RWPE2 (cell line): Measurements from ENCODE around the gene ASAP2.

Experiments used
- ATAC-seq: fragments of 200-7000 bp; cut with Tn5 transposase; 3 replicates; pipeline ENCODE4 v1.9.1; 2021; ENCODE audit warnings: low read depth
- DNase-seq: peaks from one replicate; pipeline ENCODE4 v3.0.0-alpha.2; 2020; ENCODE audit warnings: low spot score
- H3K27ac ChIP-seq: fragments of 450-650 bp; 2 replicates; pipeline ENCODE4 v1.5.1; 2017; ENCODE audit warnings: mild to moderate bottlenecking; ENCODE audit not compliant: poor library complexity, severe bottlenecking
- H3K27me3 ChIP-seq: fragments of 250-450 bp; sonication (Bioruptor Pico); 2 replicates; pipeline ENCODE4 v1.5.1; 2021; ENCODE audit warnings: mild to moderate bottlenecking, moderate library complexity; ENCODE audit not compliant: insufficient read depth, poor library complexity, severe bottlenecking
- H3K36me3 ChIP-seq: fragments of 250-450 bp; sonication (Bioruptor Pico); 2 replicates; pipeline ENCODE4 v1.5.1; 2020; ENCODE audit warnings: low read depth, mild to moderate bottlenecking, moderate library complexity
- H3K4me1 ChIP-seq: fragments of 250-450 bp; sonication (Bioruptor Pico); 2 replicates; pipeline ENCODE4 v1.5.1; 2021; ENCODE audit warnings: mild to moderate bottlenecking, moderate library complexity; ENCODE audit not compliant: insufficient read depth, poor library complexity, severe bottlenecking
- H3K4me3 ChIP-seq: fragments of 250-450 bp; sonication (Bioruptor Pico); 2 replicates; pipeline ENCODE4 v1.5.1; 2021; ENCODE audit warnings: mild to moderate bottlenecking, moderate library complexity; ENCODE audit not compliant: severe bottlenecking
- H3K9me3 ChIP-seq: fragments of 250-450 bp; sonication (Bioruptor Pico); 2 replicates; pipeline ENCODE4 v1.5.1; 2021; ENCODE audit warnings: mild to moderate bottlenecking, moderate library complexity; ENCODE audit not compliant: severe bottlenecking
- TF ChIP-seq, protein P1 (sequence below): fragments of 450-650 bp; IDR thresholded peaks from one replicate; pipeline ENCODE4 v1.5.1; 2017; ENCODE audit warnings: mild to moderate bottlenecking, moderate library complexity; ENCODE audit not compliant: poor library complexity, severe bottlenecking

ASAP2 gene

DNA sequence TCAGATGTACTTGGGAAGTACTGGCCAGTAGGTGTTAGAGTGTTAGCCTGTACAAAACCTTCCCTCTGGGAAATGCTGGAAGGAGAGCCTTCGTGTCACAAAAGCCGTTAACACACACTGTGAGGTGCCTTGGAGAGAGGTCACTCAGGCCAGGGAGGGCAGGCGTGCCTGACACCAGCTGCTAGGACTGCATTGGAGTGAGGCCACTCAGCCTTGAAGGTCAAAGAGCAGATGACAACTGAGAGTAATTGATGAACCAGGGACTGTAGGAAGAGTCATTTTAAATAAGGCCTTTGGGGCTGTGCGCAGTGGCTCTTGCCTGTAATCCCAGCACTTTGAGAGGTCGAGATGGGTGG lies 45.4 kb downstream of the ASAP2 start:
- Histone ChIP-seq H3K9me3 (no peaks in the 10 kb centered on the region), H3K4me1 (peaks cover 76% of the 10 kb centered on the region), H3K27ac (peak overlapping the region; percentile 100), H3K4me3 (no peak overlapping the region), H3K27me3 (no peaks in the 10 kb centered on the region), H3K36me3 (peaks cover 10% of the 10 kb centered on the region)
- ATAC-seq (no peak), DNase-seq (no peak)
- TF ChIP-seq, protein P1, sequence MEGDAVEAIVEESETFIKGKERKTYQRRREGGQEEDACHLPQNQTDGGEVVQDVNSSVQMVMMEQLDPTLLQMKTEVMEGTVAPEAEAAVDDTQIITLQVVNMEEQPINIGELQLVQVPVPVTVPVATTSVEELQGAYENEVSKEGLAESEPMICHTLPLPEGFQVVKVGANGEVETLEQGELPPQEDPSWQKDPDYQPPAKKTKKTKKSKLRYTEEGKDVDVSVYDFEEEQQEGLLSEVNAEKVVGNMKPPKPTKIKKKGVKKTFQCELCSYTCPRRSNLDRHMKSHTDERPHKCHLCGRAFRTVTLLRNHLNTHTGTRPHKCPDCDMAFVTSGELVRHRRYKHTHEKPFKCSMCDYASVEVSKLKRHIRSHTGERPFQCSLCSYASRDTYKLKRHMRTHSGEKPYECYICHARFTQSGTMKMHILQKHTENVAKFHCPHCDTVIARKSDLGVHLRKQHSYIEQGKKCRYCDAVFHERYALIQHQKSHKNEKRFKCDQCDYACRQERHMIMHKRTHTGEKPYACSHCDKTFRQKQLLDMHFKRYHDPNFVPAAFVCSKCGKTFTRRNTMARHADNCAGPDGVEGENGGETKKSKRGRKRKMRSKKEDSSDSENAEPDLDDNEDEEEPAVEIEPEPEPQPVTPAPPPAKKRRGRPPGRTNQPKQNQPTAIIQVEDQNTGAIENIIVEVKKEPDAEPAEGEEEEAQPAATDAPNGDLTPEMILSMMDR: no peak

DNA sequence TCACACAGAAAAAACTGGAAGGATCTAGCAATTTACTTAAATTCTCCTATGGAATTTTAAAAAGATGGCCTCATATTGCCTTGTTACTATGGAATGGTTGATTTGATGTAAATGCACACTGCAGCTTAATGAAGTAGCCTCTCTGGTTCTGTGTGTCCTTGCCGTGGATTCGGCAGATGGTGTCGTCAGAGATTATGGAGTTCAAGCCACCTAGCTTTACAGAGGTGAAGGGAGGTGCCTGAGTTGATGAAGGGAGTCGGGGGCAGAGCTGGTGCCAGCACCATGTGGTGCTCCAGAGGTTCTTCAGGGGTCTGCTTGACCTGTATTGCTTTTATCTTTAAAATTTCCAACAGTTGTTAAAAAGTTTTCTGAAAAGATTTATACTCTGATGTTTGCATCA lies 48.8 kb downstream of the ASAP2 start:
- no peak for DNase-seq
- Histone ChIP-seq H3K36me3 (peaks cover 6% of the 10 kb centered on the region), H3K9me3 (no peaks in the 10 kb centered on the region), H3K4me1 (peaks cover 46% of the 10 kb centered on the region), H3K27me3 (no peaks in the 10 kb centered on the region), H3K27ac (peak overlapping the region; percentile 16), H3K4me3 (no peak overlapping the region)
- no peak for ATAC-seq
- TF ChIP-seq, protein P1: no peak

DNA sequence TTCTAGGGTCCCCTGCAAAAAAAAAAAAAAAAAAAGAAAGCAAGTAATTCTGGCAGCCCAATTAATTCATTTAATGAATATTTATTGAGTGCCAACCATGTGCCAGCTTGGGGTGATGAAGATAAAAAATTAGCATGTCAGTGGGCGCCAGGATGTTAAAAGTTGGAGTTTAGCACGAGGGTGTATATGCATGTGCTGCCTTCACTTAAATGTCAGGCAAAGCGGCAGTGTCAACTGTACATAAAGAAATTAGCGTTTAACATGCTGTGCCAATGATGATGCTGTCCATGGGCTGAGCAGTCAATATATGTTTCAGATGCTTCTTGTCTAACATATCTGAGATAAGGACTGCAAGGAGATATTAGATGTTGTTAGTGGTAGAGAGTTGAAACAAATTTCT lies 49.5 kb downstream of the ASAP2 start:
- peaks cover 6% of the 10 kb centered on the region for H3K36me3 ChIP-seq
- TF ChIP-seq, protein P1: no peak
- ATAC-seq (no peak), DNase-seq (no peak)
- H3K27me3 ChIP-seq: no peaks in the 10 kb centered on the region
- peaks cover 43% of the 10 kb centered on the region for H3K4me1 ChIP-seq
- peak overlapping the region; percentile 16 for H3K27ac ChIP-seq
- H3K4me3 ChIP-seq: no peak overlapping the region
- no peaks in the 10 kb centered on the region for H3K9me3 ChIP-seq

DNA sequence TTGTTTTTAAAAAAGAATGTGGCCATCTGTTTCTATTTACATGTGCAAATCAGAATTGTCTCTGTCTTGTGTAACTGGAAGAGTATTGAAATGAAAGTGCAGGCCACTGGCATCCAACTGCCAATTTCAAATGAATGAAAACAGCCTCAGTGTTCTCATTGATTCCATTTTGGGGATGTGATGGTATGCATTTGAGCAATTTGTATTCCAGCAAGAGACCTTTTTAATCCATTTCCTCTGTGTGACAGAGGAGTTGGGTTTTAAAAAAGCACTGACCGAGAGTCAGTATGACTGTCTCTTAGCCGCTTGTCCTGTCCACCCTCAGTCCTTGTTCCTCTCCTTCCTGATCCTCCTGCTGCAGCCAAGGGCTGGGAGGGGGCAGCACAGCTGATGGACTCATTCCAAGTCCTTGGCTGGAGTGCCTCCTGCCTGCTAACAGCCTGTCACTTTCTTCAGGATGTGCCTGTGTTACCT lies 50.0 kb downstream of the ASAP2 start:
- TF ChIP-seq, protein P1: no peak
- H3K36me3 ChIP-seq: peaks cover 6% of the 10 kb centered on the region
- no peaks in the 10 kb centered on the region for H3K27me3 ChIP-seq
- DNase-seq (no peak), ATAC-seq (peak; percentile 24; the same call in 1 of the 3 replicates)
- H3K27ac ChIP-seq: peak overlapping the region; percentile 16
- H3K4me1 ChIP-seq: peaks cover 38% of the 10 kb centered on the region
- no peak overlapping the region for H3K4me3 ChIP-seq
- no peaks in the 10 kb centered on the region for H3K9me3 ChIP-seq

DNA sequence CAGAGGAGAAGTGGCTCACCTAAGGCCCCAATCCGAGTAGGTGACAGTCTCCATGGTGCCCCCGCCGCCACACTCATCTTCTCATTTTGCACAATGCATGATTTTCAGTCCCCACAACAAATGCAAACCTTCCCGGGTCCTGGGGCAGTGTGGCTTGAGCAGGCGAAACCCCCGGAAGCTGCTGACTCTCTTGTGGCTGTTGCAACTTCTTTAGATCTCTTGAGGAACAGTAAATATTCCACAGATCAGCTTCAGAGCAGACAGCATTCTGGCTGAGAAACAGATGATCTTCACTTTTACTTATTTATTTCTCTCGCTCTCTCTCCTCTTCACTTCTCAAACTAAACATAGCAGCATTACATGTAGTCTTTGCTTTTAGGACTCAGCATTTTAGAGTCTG lies 51.9 kb downstream of the ASAP2 start:
- ATAC-seq (no peak), DNase-seq (no peak)
- peaks cover 3% of the 10 kb centered on the region for H3K36me3 ChIP-seq
- TF ChIP-seq, protein P1: no peak
- H3K27me3 ChIP-seq: no peaks in the 10 kb centered on the region
- H3K27ac ChIP-seq: peak overlapping the region; percentile 1
- no peaks in the 10 kb centered on the region for H3K9me3 ChIP-seq
- no peak overlapping the region for H3K4me3 ChIP-seq
- H3K4me1 ChIP-seq: peaks cover 30% of the 10 kb centered on the region
